HuH-7.5 (cell line): Measurements from ENCODE around the gene TM4SF18.
A peak's percentile ranks its signal among the peaks of the same experiment; 100 is the strongest.
"Not testable (repeated sequence)": the region's sequence is repeated elsewhere in the genome, so short reads cannot be mapped to it uniquely, and the experiment has no call there.

ENCODE experiments used
- DNase-seq: peaks from one replicate; pipeline ENCODE4 v3.0.0; 2011; ENCODE audit warnings: low spot score

TM4SF18 gene

GRCh38 chr3:149333176-149333859 is at the start of gene TM4SF18:
TM4SF18 (minus strand) TSS chr3:149333636; CDS start chr3:149333382, 254 bp downstream.
- no peak for DNase-seq

- DNase-seq = no peak
Observed at GRCh38 chr3:149382518-149382917, 49.1 kb upstream of the TM4SF18 start.

GRCh38 chr3:149382101-149382467 is 48.6 kb upstream of the TM4SF18 start:
- DNase-seq = no peak

GRCh38 chr3:149381173-149382100 is 48.0 kb upstream of the TM4SF18 start:
- DNase-seq = no peak

GRCh38 chr3:149380220-149380619 is 46.8 kb upstream of the TM4SF18 start:
- DNase-seq = not testable (repeated sequence)

GRCh38 chr3:149378478-149379309 is 45.3 kb upstream of the TM4SF18 start:
- DNase-seq = no peak

- DNase-seq = peak; percentile 54
Observed at GRCh38 chr3:149377408-149378364, 44.2 kb upstream of the TM4SF18 start, which contains the start of gene TM4SF1. TM4SF1 (minus strand) TSS chr3:149377649; CDS start chr3:149377547, 102 bp downstream.

- DNase-seq = no peak
Observed at GRCh38 chr3:149376718-149377407, 43.4 kb upstream of the TM4SF18 start.

GRCh38 chr3:149375501-149376196 is 42.2 kb upstream of the TM4SF18 start:
- DNase-seq = no peak

GRCh38 chr3:149374793-149375500 is 41.5 kb upstream of the TM4SF18 start:
- no peak for DNase-seq

- no peak for DNase-seq
Observed at GRCh38 chr3:149374391-149374790, 41.0 kb upstream of the TM4SF18 start.

GRCh38 chr3:149373235-149374125 is 40.0 kb upstream of the TM4SF18 start:
- no peak for DNase-seq

- DNase-seq = no peak
Observed at GRCh38 chr3:149371723-149372114, 38.3 kb upstream of the TM4SF18 start.

GRCh38 chr3:149371001-149371722 is 37.7 kb upstream of the TM4SF18 start:
- no peak for DNase-seq

- no peak for DNase-seq
Observed at GRCh38 chr3:149369991-149370866, 36.8 kb upstream of the TM4SF18 start.
